Neuron (in vitro differentiated cells): ENCODE data around the gene C2.
"Not testable (repeated sequence)": the region's sequence is repeated elsewhere in the genome, so short reads cannot be mapped to it uniquely, and the experiment has no call there.

ENCODE experiments used
- H2AFZ ChIP-seq: one replicate; pipeline ENCODE4 v1.6.1; 2013; ENCODE audit warnings: low read depth, mild to moderate bottlenecking, inconsistent platforms, low read length, moderate library complexity
- H3K27me3 ChIP-seq: one replicate; pipeline ENCODE4 v1.6.1; 2013; ENCODE audit warnings: low read length; ENCODE audit not compliant: insufficient read depth
- H3K36me3 ChIP-seq: one replicate; pipeline ENCODE4 v1.6.1; 2013; ENCODE audit warnings: low read length; ENCODE audit not compliant: insufficient read depth
- H3K4me1 ChIP-seq: one replicate; pipeline ENCODE4 v1.6.1; 2013; ENCODE audit warnings: low read length; ENCODE audit not compliant: insufficient read depth
- H3K4me3 ChIP-seq: 2 replicates; pipeline ENCODE4 v1.5.1; 2013; ENCODE audit warnings: mild to moderate bottlenecking, low read length, moderate library complexity
- H3K9me3 ChIP-seq: one replicate; pipeline ENCODE4 v1.6.1; 2013; ENCODE audit warnings: low read length

The C2 gene

DNA sequence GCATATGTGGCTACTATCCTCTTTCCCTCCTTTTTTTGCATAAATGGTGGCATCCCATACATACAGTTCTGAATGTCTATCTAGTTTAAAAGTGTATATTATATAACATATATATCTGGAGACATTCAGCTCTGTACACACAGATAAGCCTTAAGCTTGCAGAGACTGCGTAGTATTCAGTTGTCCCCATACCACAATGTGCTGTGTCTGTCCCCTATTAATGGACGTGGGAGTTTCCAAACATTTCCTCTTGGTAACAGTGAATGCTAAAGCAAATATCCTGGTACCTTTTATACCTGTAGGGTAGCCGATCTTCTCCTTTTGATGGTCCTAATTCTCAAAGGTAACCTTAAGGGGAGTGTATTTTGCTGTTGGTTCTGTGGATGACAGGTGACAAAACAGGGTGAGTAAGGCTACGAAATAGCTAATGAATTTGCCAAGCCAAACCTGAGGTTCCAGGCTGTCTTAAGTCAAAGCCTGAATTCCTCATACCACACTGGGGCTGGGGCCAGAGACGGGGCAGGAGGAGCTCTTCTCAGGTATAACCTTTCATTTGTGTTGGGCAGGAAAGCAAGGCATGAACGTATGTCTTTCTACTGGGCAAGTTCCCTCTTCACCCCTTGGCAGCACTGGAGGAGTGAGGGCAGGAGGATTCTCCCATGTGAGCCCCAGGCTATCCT, 7.8 kb upstream of the C2 start:
- no peak overlapping the region for H3K4me3 ChIP-seq
- H3K27me3 ChIP-seq = no peaks in the 10 kb centered on the region
- no peaks in the 10 kb centered on the region for H3K36me3 ChIP-seq
- H3K4me1 ChIP-seq = no peaks in the 10 kb centered on the region
- H3K9me3 ChIP-seq = peaks cover 3% of the 10 kb centered on the region
- H2AFZ ChIP-seq = no peak overlapping the region

DNA sequence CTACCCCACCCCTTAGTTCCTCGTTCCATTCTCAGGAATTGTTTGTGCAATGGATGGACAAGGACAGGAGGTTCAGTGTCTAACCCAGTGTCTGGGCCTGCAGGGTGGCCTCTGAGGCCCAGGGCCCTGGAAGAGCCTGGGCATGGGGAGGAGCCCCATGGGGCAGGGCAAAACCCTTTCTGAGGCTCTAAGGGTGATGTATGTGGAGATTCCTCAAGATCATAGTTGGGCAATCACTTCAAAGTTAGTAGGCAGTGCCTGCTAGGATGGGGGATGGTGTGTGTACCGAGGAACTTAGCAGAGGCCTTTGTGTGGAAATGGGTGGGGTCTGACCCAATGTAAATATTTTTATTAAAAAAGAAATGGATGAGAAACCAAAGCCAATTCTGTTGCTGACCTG, 6.7 kb upstream of the C2 start:
- no peaks in the 10 kb centered on the region for H3K36me3 ChIP-seq
- no peak overlapping the region for H2AFZ ChIP-seq
- H3K4me1 ChIP-seq = no peaks in the 10 kb centered on the region
- H3K4me3 ChIP-seq = no peak overlapping the region
- H3K9me3 ChIP-seq = peaks cover 2% of the 10 kb centered on the region
- no peaks in the 10 kb centered on the region for H3K27me3 ChIP-seq

DNA sequence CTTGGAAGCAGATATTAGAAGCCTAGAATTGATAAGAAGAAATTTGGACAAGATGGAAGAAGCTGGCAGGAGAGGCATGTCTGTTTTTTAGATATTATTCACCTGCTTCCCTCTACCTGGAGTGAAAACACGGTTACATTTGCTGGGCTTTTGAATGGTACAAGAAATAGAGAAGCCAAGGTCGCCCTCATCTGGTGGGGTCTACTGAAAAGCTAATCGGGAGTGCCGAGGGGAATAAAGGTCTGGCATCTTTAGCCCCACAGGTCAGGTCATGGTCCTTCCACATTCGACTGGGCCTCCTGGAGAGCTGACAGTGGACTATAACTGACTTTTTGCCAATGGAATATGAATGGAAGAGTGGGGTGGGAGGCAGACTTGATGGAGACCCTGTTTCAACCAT, 4.6 kb upstream of the C2 start:
- no peaks in the 10 kb centered on the region for H3K36me3 ChIP-seq
- H3K9me3 ChIP-seq = no peaks in the 10 kb centered on the region
- H2AFZ ChIP-seq = no peak overlapping the region

DNA sequence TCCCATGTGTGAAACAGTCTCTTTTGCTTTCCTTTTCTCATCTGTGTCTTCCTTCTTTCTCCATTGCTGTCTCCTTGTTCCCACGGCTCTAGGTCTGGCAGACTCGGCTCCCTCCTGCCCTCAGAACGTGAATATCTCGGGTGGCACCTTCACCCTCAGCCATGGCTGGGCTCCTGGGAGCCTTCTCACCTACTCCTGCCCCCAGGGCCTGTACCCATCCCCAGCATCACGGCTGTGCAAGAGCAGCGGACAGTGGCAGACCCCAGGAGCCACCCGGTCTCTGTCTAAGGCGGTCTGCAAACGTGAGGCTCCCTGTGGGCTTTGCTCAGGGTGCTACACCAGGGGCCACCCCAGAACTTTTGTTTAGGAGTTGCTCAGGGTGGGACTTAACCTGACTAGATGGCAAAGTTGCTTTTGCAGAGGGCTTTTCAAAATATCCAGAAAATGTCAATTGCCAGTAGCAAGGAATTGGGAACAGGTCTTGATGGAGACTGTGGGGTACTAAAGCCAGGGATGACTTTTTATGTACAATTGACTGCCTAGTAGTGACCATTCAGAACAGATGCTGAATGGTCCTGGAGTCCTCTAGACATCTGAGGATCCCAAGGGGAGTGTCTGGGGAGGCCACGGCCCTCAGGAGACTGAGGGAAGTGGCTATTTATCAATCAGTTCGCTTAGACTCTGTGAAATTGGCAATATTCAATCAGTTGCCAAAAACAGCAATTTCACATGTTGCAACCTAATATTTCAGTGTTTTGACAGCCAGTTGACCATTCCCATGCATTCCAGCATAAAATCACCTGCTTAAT, 550 bp downstream of the C2 start:
- Histone ChIP-seq H3K9me3 (no peaks in the 10 kb centered on the region), H3K4me3 (no peak overlapping the region), H3K27me3 (no peaks in the 10 kb centered on the region), H3K4me1 (peaks cover 2% of the 10 kb centered on the region), H3K36me3 (no peaks in the 10 kb centered on the region), H2AFZ (no peak overlapping the region)

More for the DNA sequence above, 4.6 kb upstream of the C2 start:
- Histone ChIP-seq H3K27me3 (no peaks in the 10 kb centered on the region), H3K4me1 (peaks cover 2% of the 10 kb centered on the region), H3K4me3 (no peak overlapping the region)

DNA sequence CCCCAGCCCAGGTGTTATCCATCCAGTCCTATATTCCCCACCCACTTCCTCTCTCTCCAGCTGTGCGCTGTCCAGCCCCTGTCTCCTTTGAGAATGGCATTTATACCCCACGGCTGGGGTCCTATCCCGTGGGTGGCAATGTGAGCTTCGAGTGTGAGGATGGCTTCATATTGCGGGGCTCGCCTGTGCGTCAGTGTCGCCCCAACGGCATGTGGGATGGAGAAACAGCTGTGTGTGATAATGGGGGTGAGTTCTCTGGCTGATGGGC, 1.1 kb downstream of the C2 start:
- no peaks in the 10 kb centered on the region for H3K36me3 ChIP-seq
- no peak overlapping the region for H3K4me3 ChIP-seq
- H2AFZ ChIP-seq = no peak overlapping the region
- no peaks in the 10 kb centered on the region for H3K27me3 ChIP-seq
- peaks cover 2% of the 10 kb centered on the region for H3K4me1 ChIP-seq
- no peaks in the 10 kb centered on the region for H3K9me3 ChIP-seq

DNA sequence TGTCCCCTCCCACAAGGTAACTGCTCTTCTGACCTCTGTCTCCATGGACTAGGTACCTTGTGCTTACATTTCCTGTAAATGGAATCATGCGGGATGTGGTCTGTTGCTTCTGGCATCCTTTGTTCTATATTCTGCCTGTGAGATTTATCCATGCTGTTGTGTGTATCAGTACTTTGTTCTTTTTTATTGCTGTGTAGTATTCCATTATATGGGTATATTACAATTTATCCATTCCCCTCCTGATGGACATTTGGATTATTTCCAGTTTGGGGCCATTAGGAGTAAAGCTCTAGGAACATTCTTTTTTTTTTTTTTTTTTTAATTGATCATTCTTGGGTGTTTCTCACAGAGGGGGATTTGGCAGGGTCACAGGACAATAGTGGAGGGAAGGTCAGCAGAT, 3.4 kb downstream of the C2 start:
- Histone ChIP-seq H3K36me3 (no peaks in the 10 kb centered on the region), H3K4me3 (no peak overlapping the region), H3K27me3 (no peaks in the 10 kb centered on the region), H3K4me1 (peaks cover 2% of the 10 kb centered on the region), H2AFZ (no peak overlapping the region), H3K9me3 (no peaks in the 10 kb centered on the region)

DNA sequence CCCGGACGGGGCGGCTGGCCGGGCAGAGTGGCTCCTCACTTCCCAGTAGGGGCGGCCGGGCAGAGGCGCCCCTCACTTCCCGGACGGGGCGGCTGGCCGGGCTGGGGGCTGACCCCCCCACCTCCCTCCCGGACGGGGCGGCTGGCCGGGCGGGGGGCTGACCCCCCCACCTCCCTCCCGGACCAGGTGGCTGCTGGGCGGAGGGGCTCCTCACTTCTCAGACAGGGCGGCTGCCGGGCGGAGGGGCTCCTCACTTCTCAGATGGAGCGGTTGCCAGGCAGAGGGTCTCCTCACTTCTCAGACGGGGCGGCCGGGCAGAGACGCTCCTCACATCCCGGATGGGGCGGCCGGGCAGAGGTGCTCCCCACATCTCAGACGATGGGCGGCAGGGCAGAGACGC, 4.6 kb downstream of the C2 start:
- not testable (repeated sequence) for H3K4me1 ChIP-seq, H2AFZ ChIP-seq, H3K36me3 ChIP-seq, H3K9me3 ChIP-seq, H3K27me3 ChIP-seq, H3K4me3 ChIP-seq

DNA sequence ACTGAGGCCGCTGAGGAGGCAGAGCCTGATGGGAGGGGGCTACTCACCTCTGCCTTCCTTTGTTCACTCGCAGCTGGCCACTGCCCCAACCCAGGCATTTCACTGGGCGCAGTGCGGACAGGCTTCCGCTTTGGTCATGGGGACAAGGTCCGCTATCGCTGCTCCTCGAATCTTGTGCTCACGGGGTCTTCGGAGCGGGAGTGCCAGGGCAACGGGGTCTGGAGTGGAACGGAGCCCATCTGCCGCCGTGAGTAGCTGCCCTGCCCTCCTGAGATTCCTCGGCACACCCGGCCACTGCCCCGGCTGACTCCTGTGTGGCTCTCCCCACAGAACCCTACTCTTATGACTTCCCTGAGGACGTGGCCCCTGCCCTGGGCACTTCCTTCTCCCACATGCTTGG, 6.0 kb downstream of the C2 start:
- Histone ChIP-seq H3K4me3 (no peak overlapping the region), H3K9me3 (no peaks in the 10 kb centered on the region), H2AFZ (no peak overlapping the region)

DNA sequence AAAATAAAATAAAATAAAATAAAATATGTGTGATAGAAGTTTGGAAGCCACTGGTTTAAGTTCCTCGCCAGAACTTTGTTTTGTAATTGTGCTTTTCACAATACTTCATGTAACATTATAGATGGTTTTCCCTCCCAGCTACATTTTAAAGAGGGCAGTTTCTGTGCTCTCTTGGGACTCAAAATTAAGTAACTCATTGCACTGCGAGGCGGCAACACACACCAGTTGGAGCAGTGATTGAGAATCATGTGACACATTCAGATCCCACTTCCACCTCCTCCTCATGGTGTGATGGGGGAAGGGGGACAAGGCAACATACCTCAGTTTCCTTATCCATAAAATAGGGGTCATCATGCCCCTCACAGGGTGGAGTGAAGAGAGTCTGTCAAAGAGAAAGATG, 7.5 kb downstream of the C2 start:
- H3K27me3 ChIP-seq = no peaks in the 10 kb centered on the region
- no peaks in the 10 kb centered on the region for H3K9me3 ChIP-seq
- no peak overlapping the region for H2AFZ ChIP-seq

More for the DNA sequence above, 6.0 kb downstream of the C2 start:
- no peaks in the 10 kb centered on the region for H3K4me1 ChIP-seq
- H3K27me3 ChIP-seq = no peaks in the 10 kb centered on the region
- no peaks in the 10 kb centered on the region for H3K36me3 ChIP-seq

DNA sequence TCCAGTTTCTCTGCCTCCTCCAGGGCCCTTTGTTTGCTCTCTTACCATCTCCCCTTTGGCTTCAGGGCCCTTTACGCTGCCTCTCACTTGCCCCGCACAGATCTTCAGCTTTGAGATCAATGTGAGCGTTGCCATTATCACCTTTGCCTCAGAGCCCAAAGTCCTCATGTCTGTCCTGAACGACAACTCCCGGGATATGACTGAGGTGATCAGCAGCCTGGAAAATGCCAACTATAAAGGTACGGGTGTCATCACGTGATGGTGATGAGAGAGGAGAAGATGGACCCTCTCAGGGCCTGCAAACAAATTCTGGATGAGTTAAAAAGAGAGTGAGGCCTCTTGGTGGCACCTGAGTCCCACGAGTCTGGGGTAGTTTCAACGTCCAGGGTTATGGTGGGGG, 8.3 kb downstream of the C2 start:
- no peak overlapping the region for H2AFZ ChIP-seq
- H3K27me3 ChIP-seq = no peaks in the 10 kb centered on the region

More for the DNA sequence above, 7.5 kb downstream of the C2 start:
- no peaks in the 10 kb centered on the region for H3K36me3 ChIP-seq
- H3K4me1 ChIP-seq = no peaks in the 10 kb centered on the region
- no peak overlapping the region for H3K4me3 ChIP-seq

DNA sequence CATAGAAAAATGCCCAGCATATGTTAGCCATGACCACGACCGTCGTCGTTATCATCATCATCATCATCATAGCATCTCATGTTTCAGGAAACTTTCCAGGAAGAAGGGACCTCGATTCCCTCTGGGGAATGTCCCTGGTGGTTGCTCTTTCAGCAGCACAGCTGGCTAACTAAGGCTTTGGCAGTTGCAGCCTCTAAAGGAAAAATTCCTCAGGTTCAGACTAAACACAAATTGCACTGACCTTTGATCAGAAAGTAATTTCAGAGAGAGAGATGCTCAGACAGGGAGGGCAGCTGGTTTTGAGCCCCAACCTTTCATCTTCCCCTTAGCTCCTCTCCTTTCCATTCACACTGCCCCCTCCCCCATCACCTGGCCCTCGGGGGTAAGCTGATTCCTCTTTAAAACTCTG, 12.7 kb downstream of the C2 start:
- H3K4me3 ChIP-seq = no peak overlapping the region
- no peaks in the 10 kb centered on the region for H3K36me3 ChIP-seq
- peaks cover 1% of the 10 kb centered on the region for H3K4me1 ChIP-seq
- H2AFZ ChIP-seq = no peak overlapping the region
- H3K27me3 ChIP-seq = no peaks in the 10 kb centered on the region
- no peaks in the 10 kb centered on the region for H3K9me3 ChIP-seq

More for the DNA sequence above, 8.3 kb downstream of the C2 start:
- Histone ChIP-seq H3K4me3 (no peak overlapping the region), H3K36me3 (no peaks in the 10 kb centered on the region), H3K9me3 (no peaks in the 10 kb centered on the region), H3K4me1 (no peaks in the 10 kb centered on the region)

DNA sequence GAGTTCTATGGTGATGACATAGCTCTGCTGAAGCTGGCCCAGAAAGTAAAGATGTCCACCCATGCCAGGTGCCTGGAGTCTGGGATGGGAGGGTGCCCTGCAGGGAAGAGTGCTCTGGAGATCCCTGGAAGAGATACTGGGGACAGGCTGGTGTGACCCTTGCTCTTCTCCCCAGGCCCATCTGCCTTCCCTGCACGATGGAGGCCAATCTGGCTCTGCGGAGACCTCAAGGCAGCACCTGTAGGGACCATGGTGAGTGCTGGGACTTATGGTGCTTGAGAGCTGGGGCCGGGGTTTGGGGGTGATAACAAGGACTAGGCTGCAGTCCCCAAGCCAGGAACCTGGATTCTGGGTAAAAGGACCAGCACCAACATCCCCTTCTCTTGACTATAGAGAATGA, 16.2 kb downstream of the C2 start:
- no peak overlapping the region for H2AFZ ChIP-seq
- no peak overlapping the region for H3K4me3 ChIP-seq
- peaks cover 10% of the 10 kb centered on the region for H3K4me1 ChIP-seq
- no peaks in the 10 kb centered on the region for H3K36me3 ChIP-seq
- H3K9me3 ChIP-seq = no peaks in the 10 kb centered on the region
- H3K27me3 ChIP-seq = no peaks in the 10 kb centered on the region

DNA sequence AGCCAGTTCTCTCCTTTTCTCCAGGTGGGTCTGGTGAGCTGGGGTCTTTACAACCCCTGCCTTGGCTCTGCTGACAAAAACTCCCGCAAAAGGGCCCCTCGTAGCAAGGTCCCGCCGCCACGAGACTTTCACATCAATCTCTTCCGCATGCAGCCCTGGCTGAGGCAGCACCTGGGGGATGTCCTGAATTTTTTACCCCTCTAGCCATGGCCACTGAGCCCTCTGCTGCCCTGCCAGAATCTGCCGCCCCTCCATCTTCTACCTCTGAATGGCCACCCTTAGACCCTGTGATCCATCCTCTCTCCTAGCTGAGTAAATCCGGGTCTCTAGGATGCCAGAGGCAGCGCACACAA, 17.6 kb downstream of the C2 start:
- Histone ChIP-seq H3K9me3 (no peaks in the 10 kb centered on the region), H3K4me3 (no peak overlapping the region), H2AFZ (no peak overlapping the region)

More for the DNA sequence above, 17.6 kb downstream of the C2 start:
- peaks cover 10% of the 10 kb centered on the region for H3K4me1 ChIP-seq
- H3K27me3 ChIP-seq = no peaks in the 10 kb centered on the region
- peaks cover under 1% of the 10 kb centered on the region for H3K36me3 ChIP-seq
